K562 (cell line): ENCODE measurements around the gene SPEG. TPM values are rescaled to one million over a fixed set of nuclear protein-coding genes. Genes with fewer than 3 reads are reported as not detected.

ENCODE experiments used
- ATAC-seq: fragments of 200-7000 bp; cut with Tn5 transposase; 3 replicates; pipeline ENCODE4 v1.9.1; 2020; ENCODE audit warnings: moderate library complexity
- BruUV-seq: library from RNA; stranded (reverse); fragments of 400-500 nt; replicated peaks from 2 replicates; lab custom pipeline; 2021; lab: Mats Ljungman, UMichigan
- CTCF ChIA-PET: fragments of 300-600 bp; formaldehyde crosslinking; extraction: SDS; loops from one replicate; lab custom pipeline; 2021; ENCODE audit warnings: low intra/inter-chr PET ratio; lab: Yijun Ruan, JAX
- POLR2A ChIA-PET: fragments of 300-600, 350-650 bp; sonication (Branson Sonifier 250); formaldehyde crosslinking; extraction: SDS; loops from one replicate; lab custom pipeline; 2021; ENCODE audit warnings: antibody characterized with exemption, inconsistent platforms; lab: Yijun Ruan, JAX
- DNase-seq, 4 experiments: peaks; one replicate each; pipeline versions ENCODE4 v3.0.0 to v3.0.0-alpha.2; 2011 to 2018; ENCODE audit warnings: low spot score in 3 of 4, mixed read lengths in 3 of 4; ENCODE audit errors: extremely low read depth in 1 of 4
- FAIRE-seq: peaks from 2 replicates; lab custom pipeline; 2011; peaks lifted over from hg19 to GRCh38; lab: Jason Lieb, UNC
- H2AFZ ChIP-seq: 2 replicates; pipeline ENCODE4 v1.6.0; 2011; ENCODE audit warnings: low read depth, low read length, control low read depth, inconsistent platforms
- H3K27ac ChIP-seq: fragments of 200-600 bp; 3 replicates; pipeline ENCODE4 v1.8.0; 2011; ENCODE audit warnings: low read depth, mild to moderate bottlenecking, control low read depth, inconsistent platforms, low read length, moderate library complexity, mixed read lengths; ENCODE audit errors: extremely low read depth
- H3K27me3 ChIP-seq, 2 experiments: fragments of 300-600 bp in 1 of 2; 2 replicates in 1 of 2; 3 replicates in 1 of 2; pipeline versions ENCODE4 v1.6.0 to v1.8.0; 2011; ENCODE audit warnings: inconsistent platforms in 2 of 2, low read length in 2 of 2, mild to moderate bottlenecking in 1 of 2, mixed read lengths in 1 of 2, moderate library complexity in 1 of 2; ENCODE audit not compliant: control insufficient read depth in 2 of 2, insufficient read depth in 2 of 2
- H3K36me3 ChIP-seq: fragments of 300-600 bp; 3 replicates; pipeline ENCODE4 v1.8.0; 2011; ENCODE audit warnings: mild to moderate bottlenecking, low read length, inconsistent platforms; ENCODE audit not compliant: control insufficient read depth, insufficient read depth
- H3K4me1 ChIP-seq, 2 experiments: fragments of 200-600 bp in 1 of 2; replicated peaks in 1 of 2; 2 replicates in 1 of 2; 3 replicates in 1 of 2; pipeline versions ENCODE4 v1.5.1 to v1.8.0; 2011; ENCODE audit warnings: inconsistent platforms in 2 of 2, low read length in 2 of 2, mild to moderate bottlenecking in 1 of 2, mixed read lengths in 1 of 2, moderate library complexity in 1 of 2; ENCODE audit not compliant: control insufficient read depth in 2 of 2, insufficient read depth in 2 of 2
- H3K4me2 ChIP-seq: 2 replicates; pipeline ENCODE4 v1.6.1; 2011; ENCODE audit warnings: low read length, control low read depth, inconsistent platforms, mixed read lengths; ENCODE audit not compliant: insufficient read depth
- H3K4me3 ChIP-seq: fragments of 200-600 bp; sonication (generic), shearing (Covaris generic); 2 replicates; pipeline ENCODE4 v1.5.1; 2016; ENCODE audit warnings: control low read depth, inconsistent platforms
- H3K79me2 ChIP-seq: fragments of 200-600 bp; 3 replicates; pipeline ENCODE4 v1.8.0; 2011; ENCODE audit warnings: low read length, inconsistent platforms; ENCODE audit not compliant: control insufficient read depth, insufficient read depth
- H3K9ac ChIP-seq, 2 experiments: 2 replicates each; pipeline versions ENCODE4 v1.6.0 to v1.6.1; 2011; ENCODE audit warnings: low read depth in 2 of 2, low read length in 2 of 2, control low read depth in 1 of 2, inconsistent platforms in 1 of 2, mild to moderate bottlenecking in 1 of 2, mixed read lengths in 1 of 2; ENCODE audit not compliant: insufficient read depth in 1 of 2
- H3K9me1 ChIP-seq: one replicate; pipeline ENCODE4 v1.6.0; 2011; ENCODE audit warnings: inconsistent platforms, mild to moderate bottlenecking, low read length, moderate library complexity; ENCODE audit not compliant: control insufficient read depth, insufficient read depth
- H3K9me3 ChIP-seq: replicated peaks from 2 replicates; pipeline ENCODE4 v1.5.1; 2011; ENCODE audit warnings: low read depth, low read length, inconsistent platforms; ENCODE audit not compliant: control insufficient read depth, insufficient read depth
- H4K20me1 ChIP-seq: replicated peaks from 2 replicates; pipeline ENCODE4 v1.6.1; 2011; ENCODE audit warnings: low read length, inconsistent platforms, mixed read lengths; ENCODE audit not compliant: control insufficient read depth, insufficient read depth
- CBX5 ChIP-seq: IDR thresholded peaks from 2 replicates; pipeline ENCODE4 v1.6.1; 2014; ENCODE audit warnings: low read depth, borderline replicate concordance
- MAFF ChIP-seq: IDR thresholded peaks from 2 replicates; pipeline ENCODE4 v1.6.1; 2012; ENCODE audit warnings: low read length, improper control_type of control experiment
- NCOA2 ChIP-seq, 2 experiments: fragments of 450-650 bp; IDR thresholded peaks; 2 replicates each; pipeline ENCODE4 v1.6.1; 2018; ENCODE audit warnings: mild to moderate bottlenecking in 2 of 2, moderate library complexity in 1 of 2; ENCODE audit not compliant: partially characterized antibody in 2 of 2
- RBM14 ChIP-seq: fragments of 200-400 bp; formaldehyde crosslinking; IDR thresholded peaks from 2 replicates; pipeline ENCODE4 v1.6.1; 2018; ENCODE audit warnings: low read depth, mild to moderate bottlenecking, low read length, moderate library complexity, borderline replicate concordance; ENCODE audit not compliant: insufficient read depth
- SP2 ChIP-seq: IDR thresholded peaks from 2 replicates; pipeline ENCODE4 v1.6.1; 2011; ENCODE audit warnings: mild to moderate bottlenecking, low read depth, low read length, moderate library complexity; ENCODE audit not compliant: poor library complexity, severe bottlenecking; ENCODE audit errors: extremely low read depth
- U2AF2 ChIP-seq: fragments of 200-400 bp; formaldehyde crosslinking; optimal IDR thresholded peaks from 2 replicates; pipeline ENCODE3; 2017; ENCODE audit warnings: low read depth, mild to moderate bottlenecking, low read length
- ZBTB8A ChIP-seq: fragments of 450-650 bp; IDR thresholded peaks from 2 replicates; pipeline ENCODE4 v1.6.1; 2018; ENCODE audit warnings: mild to moderate bottlenecking, moderate library complexity; ENCODE audit not compliant: partially characterized antibody
- WGBS: fragments of 100-300 bp; shearing (Covaris generic); methylation state at CpG from one replicate; pipeline ENCODE4 v1.1.6; 2016; ENCODE audit warnings: low coverage, mixed read lengths; ENCODE audit not compliant: insufficient coverage; ENCODE audit errors: missing lambda C conversion rate; 5-methylcytosine and 5-hydroxymethylcytosine counted together
- in situ Hi-C: fragments of 300-500 bp; cut with MboI; formaldehyde crosslinking; loops from 4 replicates; pipeline ENCODE4 v1.15.0; 2018; ENCODE audit warnings: inconsistent platforms, mixed read lengths
- intact Hi-C: fragments of 100-400 bp; cut with micrococcal nuclease; formaldehyde crosslinking; loops from 2 replicates; pipeline ENCODE4 v1.14.2; 2022
- polyA plus RNA-seq, 8 experiments: library from polyadenylated mRNA; depleted of rRNA in 4 of 8; stranded (reverse) in 5 of 8; unstranded in 3 of 8; fragments of >200 nt; fragmentation: Nextera tagmentation in 2 of 8; fragmentation: Illumina TruSeq in 1 of 8; extraction: Ambion mirVana in 2 of 8; extraction: Trizol in 1 of 8; gene quantifications; 2 replicates each; pipeline versions ENCODE4 v1.2.1 to v1.2.3, GENCODE V29; 2011 to 2014; ENCODE audit warnings: inconsistent platforms in 1 of 8, missing spikeins in 1 of 8
- total RNA-seq, 7 experiments: library from RNA; depleted of rRNA in 6 of 7; stranded (reverse); fragments of >200 nt in 6 of 7; fragmentation: Illumina TruSeq in 2 of 7; extraction: Trizol in 2 of 7; gene quantifications; 2 replicates each; pipeline versions ENCODE4 v1.2.1 to v1.2.3, GENCODE V29; 2011 to 2021; ENCODE audit warnings: low replicate concordance in 1 of 7
- TF ChIP-seq, protein P1 (sequence below): sonication (generic); formaldehyde crosslinking; IDR thresholded peaks from 2 replicates; pipeline ENCODE4 v1.8.1; 2023; ENCODE audit warnings: mild to moderate bottlenecking, missing genetic modification reagents
- TF ChIP-seq, protein P2 (sequence below): fragments of 450-650 bp; IDR thresholded peaks from 2 replicates; pipeline ENCODE4 v1.6.1; 2016; ENCODE audit warnings: mild to moderate bottlenecking

The SPEG gene
- total and polyA plus RNA-seq, 9 of the 15 experiments (the other 6 are each of a cell fraction or from before 2014, with no cell fraction given) = 0.49 to 8.7 (median 3.0) TPM

- no peak overlapping the region for H3K4me2 ChIP-seq
- no TSS peak for BruUV-seq
- H3K4me3 ChIP-seq = no peak overlapping the region
- ChIA-PET CTCF (no interaction called here), POLR2A (no interaction called here)
- no peaks in the 10 kb centered on the region for H3K9me3 ChIP-seq
- H2AFZ ChIP-seq = no peak overlapping the region
- FAIRE-seq (no peak), DNase-seq (no peak), ATAC-seq (no peak)
- peaks cover 11% of the 10 kb centered on the region; the same call in 2 of the 3 replicates for H3K79me2 ChIP-seq
- TF ChIP-seq SP2 = no peak
- TF ChIP-seq, protein P1, sequence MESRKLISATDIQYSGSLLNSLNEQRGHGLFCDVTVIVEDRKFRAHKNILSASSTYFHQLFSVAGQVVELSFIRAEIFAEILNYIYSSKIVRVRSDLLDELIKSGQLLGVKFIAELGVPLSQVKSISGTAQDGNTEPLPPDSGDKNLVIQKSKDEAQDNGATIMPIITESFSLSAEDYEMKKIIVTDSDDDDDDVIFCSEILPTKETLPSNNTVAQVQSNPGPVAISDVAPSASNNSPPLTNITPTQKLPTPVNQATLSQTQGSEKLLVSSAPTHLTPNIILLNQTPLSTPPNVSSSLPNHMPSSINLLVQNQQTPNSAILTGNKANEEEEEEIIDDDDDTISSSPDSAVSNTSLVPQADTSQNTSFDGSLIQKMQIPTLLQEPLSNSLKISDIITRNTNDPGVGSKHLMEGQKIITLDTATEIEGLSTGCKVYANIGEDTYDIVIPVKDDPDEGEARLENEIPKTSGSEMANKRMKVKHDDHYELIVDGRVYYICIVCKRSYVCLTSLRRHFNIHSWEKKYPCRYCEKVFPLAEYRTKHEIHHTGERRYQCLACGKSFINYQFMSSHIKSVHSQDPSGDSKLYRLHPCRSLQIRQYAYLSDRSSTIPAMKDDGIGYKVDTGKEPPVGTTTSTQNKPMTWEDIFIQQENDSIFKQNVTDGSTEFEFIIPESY (CRISPR knock-in tag) = peak; percentile 68
- H3K9me1 ChIP-seq = no peaks in the 10 kb centered on the region
- H3K27ac ChIP-seq = no peak overlapping the region
- in situ Hi-C loops = loop anchor here (5.0 kb wide), 1 partner anchor 35 kb away; no protein-coding TSS in a partner anchor
- intact Hi-C loops = no loop called here
- H3K36me3 ChIP-seq = no peaks in the 10 kb centered on the region
- H4K20me1 ChIP-seq = no peaks in the 10 kb centered on the region
- peaks cover 19 to 69% of the 10 kb centered on the region in 2 experiments for H3K4me1 ChIP-seq
- no peaks in the 10 kb centered on the region for H3K27me3 ChIP-seq
- no peak overlapping the region; a peak in 2 of 4 replicates for H3K9ac ChIP-seq
- WGBS = 76% methylated on average over 8 of the region's 20 CpGs
Observed at GRCh38 chr2:219492575-219492974, 57.9 kb downstream of the SPEG start.

DNA sequence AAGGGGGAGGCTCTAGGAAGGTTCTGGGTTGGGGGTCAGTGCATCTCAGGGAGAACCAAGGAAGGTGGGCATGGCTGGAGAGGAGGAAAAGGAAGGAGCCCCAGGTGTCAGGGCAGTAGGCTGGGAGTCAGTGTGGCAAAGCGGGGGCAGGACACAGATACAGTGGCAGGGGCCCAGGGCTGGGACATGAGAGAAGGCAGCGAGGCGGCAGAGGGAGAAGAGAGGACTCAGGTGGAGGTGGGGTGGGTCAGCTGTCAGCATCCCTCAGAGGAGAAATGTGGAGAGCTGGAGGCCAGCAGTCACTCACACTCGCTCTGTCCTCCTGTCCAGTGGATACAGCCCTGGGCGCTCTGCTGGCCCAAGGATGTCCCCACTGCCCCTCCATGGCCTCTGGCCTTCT, 58.4 kb downstream of the SPEG start:
- no peak for FAIRE-seq
- TF ChIP-seq RBM14 (no peak), CBX5 (no peak), NCOA2 (IDR thresholded peaks at IDR 0.05; ENCODE audit: partially characterized antibody in 2 of 2) (no peak), MAFF (no peak), U2AF2 (no peak), ZBTB8A (no peak)
- TF ChIP-seq, protein P2, sequence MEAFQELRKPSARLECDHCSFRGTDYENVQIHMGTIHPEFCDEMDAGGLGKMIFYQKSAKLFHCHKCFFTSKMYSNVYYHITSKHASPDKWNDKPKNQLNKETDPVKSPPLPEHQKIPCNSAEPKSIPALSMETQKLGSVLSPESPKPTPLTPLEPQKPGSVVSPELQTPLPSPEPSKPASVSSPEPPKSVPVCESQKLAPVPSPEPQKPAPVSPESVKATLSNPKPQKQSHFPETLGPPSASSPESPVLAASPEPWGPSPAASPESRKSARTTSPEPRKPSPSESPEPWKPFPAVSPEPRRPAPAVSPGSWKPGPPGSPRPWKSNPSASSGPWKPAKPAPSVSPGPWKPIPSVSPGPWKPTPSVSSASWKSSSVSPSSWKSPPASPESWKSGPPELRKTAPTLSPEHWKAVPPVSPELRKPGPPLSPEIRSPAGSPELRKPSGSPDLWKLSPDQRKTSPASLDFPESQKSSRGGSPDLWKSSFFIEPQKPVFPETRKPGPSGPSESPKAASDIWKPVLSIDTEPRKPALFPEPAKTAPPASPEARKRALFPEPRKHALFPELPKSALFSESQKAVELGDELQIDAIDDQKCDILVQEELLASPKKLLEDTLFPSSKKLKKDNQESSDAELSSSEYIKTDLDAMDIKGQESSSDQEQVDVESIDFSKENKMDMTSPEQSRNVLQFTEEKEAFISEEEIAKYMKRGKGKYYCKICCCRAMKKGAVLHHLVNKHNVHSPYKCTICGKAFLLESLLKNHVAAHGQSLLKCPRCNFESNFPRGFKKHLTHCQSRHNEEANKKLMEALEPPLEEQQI = no peak

More for the DNA sequence above, 58.4 kb downstream of the SPEG start:
- Histone ChIP-seq H3K27ac (no peak overlapping the region), H3K4me1 (peaks cover 20 to 73% of the 10 kb centered on the region in 2 experiments), H3K36me3 (no peaks in the 10 kb centered on the region), H3K9ac (peak overlapping the region in 1 of 2 experiments; percentile 58; a peak in 2 of 4 replicates), H3K4me3 (no peak overlapping the region), H3K9me3 (no peaks in the 10 kb centered on the region), H3K4me2 (no peak overlapping the region), H3K79me2 (peaks cover 11% of the 10 kb centered on the region; the same call in 2 of the 3 replicates), H3K27me3 (no peaks in the 10 kb centered on the region), H2AFZ (no peak overlapping the region), H4K20me1 (no peaks in the 10 kb centered on the region), H3K9me1 (no peaks in the 10 kb centered on the region)
- ChIA-PET CTCF (no interaction called here), POLR2A (interaction anchor here (1.2 kb wide), 1 partner anchor 9 kb away, joined by 4 read pairs; no protein-coding TSS in a partner anchor)
- 94% methylated on average over 3 of the region's 5 CpGs for WGBS
- intact Hi-C loops = no loop called here
- DNase-seq (no peak), ATAC-seq (no peak)
- BruUV-seq = no TSS peak
- in situ Hi-C loops = loop anchor here (5.0 kb wide), 1 partner anchor 34 kb away; no protein-coding TSS in a partner anchor
